GM18526 (cell line): Measurements from ENCODE around the gene CDK6.

Experiments
- POLR2A ChIP-seq: IDR thresholded peaks from 3 replicates; pipeline ENCODE4 v1.6.1; 2011; ENCODE audit not compliant: insufficient read length; ENCODE audit errors: extremely low read depth

The CDK6 gene

DNA sequence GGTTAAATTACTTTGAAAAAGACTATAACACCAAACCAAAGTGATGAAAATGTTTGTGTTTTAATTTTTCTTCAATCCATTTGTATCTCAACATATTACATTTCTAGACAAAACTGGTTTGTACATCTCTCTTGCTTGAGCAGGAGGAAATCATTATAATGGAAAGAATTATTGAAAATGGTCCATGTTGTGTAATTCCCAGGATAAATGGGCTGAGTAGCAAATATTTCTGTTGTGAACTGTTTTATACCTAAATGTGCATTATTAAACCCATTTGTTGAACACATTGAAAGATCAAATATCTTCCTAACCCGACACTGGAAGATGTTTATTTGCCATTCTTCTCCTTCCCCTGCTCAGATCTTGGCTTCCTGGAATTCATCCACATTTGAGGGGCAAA lies 14.1 kb upstream of the CDK6 start:
- no peak for TF ChIP-seq POLR2A

DNA sequence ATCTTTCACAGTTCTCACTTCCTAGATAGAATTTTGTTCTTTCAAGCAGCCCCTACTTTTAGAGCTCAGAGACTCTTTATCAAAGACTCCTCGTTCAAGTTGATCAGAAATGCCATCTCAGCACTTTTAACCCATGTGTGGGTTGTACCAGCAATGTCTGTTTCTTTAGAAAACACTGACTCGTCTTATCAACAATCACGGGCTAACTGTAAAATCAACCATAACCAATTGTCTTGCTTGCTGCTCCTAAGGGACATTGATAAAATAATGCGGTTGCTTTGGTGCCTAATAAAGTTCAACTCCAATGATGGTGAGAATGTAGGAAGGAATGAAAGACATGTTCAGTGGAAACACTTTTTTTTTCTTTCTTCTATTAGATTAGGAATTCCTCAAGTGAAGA lies 12.9 kb upstream of the CDK6 start:
- TF ChIP-seq POLR2A: no peak

DNA sequence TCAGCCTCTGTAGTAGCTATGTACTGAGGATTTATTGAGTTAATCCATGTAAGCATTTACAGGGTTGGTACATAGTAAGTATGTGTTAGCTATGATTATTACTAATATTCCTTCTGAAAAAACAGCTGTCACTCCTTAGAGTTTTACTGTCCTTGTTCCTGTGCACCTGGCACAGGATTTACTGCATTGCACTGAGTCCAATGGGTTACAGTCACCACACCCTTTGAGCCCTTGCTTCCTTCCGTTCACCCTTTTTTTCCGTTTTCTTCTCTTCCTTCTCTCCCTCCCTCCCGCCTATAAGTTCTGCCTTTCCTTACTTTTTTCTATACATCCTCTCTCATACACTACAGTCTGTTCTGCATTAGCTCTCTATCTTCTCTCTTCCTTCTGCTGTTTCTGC lies 12.5 kb upstream of the CDK6 start:
- no peak for TF ChIP-seq POLR2A

DNA sequence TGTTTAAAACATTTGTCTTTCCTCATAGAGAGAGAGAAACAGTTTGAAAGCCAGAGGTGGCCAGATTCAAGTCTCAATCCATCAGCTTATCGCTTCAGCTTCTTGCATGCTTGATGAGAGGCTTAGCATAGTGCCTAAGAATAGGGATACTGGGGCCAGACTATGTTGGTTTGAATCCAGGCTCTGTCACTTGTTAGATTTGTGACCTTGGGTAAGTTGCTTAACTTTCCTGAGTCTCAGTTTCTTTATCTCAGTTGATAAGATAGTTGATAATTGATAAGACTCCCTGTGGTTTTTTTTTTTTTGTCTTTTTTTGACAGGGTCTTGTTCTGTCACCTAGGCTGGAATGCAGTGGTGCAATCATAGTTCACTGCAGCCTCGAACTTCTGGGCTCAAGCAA lies 12.1 kb upstream of the CDK6 start:
- TF ChIP-seq POLR2A: no peak

DNA sequence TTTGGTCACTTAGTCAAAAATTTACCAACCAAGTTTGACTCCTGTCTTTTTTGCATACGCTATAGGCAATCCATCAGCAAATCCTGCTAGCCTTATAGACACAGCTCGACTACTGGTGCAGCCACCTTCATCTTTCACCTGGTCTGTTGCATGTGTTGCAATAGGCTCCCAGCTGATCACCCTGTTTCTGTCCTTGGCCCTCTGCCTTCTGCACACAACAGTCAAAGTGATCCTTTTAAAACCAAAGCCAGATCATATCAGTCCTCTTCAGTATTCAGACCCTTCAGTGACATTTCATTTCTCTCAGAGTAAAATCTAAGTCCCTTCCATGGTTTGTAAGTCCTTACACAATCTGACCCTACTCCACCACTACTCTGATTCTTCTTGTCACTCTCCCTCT lies 10.9 kb upstream of the CDK6 start:
- no peak for TF ChIP-seq POLR2A

DNA sequence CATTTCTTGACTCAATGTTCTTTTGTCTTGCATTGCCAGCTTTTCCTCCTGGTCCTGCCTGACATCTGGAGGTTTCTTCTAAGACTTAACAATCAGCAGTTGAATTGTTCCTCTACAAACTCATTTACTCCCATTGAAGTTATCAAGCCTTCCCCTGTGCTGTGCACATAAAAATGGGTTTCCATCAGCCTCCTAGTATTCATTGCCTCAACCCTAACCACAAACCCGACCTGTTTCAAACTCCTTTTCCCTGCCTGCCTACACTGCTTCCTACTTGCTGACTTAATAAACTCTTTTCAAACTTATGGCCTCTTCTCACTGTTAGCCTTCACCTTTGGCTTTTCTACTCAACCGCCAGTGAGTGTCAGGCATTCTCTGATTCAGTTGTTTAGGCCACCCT lies 9.4 kb upstream of the CDK6 start:
- no peak for TF ChIP-seq POLR2A

DNA sequence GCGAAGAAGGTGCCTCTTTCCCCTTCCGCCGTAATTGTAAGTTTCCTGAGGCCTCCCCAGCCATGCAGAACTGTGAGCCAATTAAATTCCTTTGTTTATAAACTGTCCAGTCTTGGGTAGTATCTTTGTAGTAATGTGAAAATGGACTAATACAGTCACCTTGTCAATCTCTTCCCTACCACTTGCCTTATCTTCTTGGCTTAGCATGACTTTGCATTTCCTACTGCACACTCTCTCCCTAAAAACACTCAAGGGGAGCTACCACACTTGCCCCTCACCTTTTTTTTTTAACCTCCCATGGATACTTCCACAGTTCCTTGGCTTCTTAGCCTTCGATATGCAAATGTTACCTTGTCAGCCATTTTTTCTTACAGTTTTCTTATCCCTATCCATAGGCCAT lies 7.4 kb upstream of the CDK6 start:
- no peak for TF ChIP-seq POLR2A

DNA sequence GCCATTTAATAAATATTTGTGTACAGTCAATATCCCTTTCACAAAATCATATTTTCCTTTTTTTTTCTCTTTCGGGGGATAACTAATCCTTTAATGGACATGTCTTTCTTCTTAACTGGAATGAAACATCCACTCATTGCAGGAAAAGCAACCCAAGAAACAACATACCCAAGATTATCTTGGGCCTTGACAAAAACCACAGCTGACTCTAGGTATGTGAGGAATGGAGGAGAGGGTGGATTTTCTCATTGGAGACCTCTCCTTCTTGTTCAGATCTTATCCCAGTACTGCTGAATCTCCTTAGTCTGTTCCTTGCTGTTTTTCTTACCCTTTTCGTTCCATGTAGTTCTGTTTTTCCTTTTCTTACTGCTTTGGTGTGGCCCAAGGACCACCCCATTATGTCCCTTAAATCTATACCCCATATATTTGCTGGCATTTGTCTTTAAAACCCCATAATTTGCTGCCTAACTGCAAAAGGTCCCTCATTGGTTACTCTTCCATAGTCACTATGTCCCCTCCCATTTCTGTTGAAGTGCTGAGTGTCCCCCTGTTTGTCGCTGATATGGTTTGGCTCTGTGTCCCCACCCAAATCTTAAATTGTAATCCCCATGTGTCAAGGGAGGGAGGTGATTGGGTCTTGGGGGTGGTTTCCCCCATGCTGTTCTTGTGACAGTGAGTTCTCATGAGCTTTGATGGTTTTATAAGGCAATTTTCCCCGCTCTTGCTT lies 6.8 kb upstream of the CDK6 start:
- no peak for TF ChIP-seq POLR2A

DNA sequence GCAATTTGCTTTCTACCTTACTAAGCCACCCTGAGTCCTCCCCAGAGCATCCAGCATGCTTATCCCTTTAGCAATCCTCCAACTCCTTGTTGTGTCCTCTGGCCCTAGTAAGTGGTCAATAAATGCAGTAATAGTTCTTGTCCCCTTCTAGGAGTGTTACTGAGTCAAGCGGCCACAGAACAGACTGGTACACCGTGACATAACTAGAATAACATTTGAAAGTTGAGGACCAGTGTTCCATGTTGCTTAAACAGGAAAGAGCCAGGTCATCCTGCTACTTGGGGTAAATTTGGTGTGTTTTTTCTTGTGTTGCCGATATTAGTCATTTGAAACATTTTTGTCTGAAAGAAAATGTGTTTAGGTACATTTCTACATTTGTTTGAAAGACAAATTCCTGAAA lies 4.8 kb upstream of the CDK6 start:
- no peak for TF ChIP-seq POLR2A

DNA sequence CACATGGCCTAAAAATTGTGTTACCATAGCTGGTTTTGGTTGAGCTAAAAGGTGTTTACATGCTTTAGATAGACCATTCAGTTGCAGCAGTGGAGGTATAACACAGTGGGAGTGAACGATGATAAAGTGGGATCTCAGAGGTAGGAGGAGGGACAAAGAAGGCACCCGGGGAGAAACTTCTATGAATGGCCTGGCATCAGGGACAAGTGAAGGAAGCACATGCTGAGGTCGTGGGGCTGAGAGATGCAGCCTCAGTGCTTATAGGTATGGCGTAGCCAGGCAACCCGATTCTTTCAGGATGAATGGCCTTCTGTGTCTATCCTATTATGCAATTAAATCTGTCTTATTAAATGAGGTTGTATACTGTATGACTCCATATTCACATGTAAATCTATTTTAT lies 3.9 kb upstream of the CDK6 start:
- TF ChIP-seq POLR2A: no peak

DNA sequence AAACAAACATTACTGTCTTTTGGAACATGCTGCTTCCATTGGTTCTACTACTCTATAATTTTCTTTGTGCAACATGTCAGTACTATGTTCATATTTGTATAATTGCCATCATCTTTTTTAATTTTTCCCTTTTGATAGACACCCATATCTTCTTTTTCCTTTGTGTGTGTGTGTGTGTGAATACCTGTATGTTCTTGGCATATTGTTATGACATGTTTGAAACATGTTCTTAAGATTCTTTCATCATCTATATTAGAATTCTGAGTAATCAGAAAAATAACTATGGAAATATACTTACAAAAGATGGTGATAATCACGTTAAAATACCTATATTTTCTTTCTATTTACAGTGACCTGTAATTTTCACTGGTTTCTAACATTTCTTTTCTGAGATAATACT lies 3.5 kb upstream of the CDK6 start:
- no peak for TF ChIP-seq POLR2A

DNA sequence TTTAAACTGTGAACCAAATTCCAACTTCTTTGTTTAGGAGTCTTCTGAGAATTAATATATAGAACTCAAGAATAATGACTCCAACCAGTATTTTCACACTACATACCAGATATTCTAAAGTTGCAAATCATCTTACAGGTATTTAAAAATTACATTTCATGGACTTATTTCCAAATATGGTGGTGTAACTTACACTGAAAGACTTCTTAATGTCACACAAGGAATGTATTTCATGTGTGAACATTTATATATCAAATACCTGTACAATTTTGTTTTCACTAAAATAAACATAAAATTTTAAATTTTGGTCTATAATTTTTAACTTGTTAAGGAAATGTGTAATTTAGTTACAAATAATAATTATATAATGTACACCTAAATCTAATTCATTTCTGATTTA lies 2.6 kb upstream of the CDK6 start:
- no peak for TF ChIP-seq POLR2A

DNA sequence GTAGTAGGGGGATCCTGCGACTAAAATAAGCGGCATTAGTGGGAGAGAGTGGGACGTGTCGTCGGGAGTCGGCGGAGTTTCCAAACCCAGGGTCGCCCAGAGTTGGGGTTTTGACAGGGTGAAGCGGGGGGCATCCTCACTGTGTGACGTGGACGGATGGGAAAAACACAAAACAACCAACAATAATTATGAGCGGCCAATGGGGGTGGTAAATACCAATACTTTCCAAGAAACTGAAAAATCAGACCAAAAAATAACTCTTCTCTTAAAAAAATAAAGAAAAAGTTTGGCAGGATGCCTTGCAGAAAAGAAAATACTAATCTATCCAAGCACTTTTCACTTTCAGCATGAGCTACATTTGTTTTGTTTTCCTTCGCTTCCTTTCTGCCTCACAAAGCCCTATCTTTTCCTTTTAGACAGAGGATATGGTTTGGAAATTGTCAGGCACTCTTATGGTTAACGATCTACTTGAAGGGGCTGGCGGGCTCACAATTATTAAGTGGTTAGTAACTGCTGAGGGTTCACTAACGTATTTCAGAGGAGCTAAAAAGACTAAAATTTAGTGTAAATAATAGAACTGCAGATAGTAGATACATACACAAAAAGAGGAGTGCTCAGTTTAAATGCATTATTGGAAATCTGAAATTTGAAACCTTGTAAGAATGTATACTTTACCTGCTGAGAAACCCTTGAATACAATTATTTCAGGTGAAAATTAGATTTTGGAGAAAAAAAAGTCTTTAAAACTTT lies 802 bp upstream of the CDK6 start:
- no peak for TF ChIP-seq POLR2A

DNA sequence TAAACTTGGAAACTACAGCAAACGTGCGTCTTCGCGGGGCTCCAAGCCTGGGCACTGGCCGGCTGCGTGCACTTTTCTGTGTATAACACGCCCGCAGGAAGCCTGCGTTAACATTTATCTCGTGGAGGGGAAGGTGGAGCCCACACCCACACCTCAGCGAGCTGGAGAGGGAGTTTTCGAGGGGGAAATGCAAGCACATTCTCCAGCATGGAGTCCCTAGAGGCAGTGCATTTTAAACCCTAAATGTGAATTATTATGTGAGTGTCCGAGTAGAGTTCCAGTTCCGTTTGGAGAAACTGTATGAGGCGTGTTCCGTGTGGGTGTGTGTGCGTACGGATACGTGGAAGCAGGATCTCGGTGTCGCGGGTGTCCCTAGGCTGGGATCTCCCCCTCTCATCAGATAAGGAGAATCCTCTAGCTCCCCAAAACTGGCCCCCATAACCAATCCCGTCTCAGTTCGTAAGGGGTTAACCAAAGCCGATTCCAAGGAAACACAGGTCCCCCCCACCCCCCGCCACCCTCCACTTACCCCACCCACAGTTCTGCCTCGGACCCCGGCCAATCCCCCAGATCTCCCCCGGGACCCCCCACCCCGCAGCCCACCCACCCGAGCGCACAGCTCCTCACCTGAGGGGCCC lies 403 bp downstream of the CDK6 start:
- TF ChIP-seq POLR2A: no peak

DNA sequence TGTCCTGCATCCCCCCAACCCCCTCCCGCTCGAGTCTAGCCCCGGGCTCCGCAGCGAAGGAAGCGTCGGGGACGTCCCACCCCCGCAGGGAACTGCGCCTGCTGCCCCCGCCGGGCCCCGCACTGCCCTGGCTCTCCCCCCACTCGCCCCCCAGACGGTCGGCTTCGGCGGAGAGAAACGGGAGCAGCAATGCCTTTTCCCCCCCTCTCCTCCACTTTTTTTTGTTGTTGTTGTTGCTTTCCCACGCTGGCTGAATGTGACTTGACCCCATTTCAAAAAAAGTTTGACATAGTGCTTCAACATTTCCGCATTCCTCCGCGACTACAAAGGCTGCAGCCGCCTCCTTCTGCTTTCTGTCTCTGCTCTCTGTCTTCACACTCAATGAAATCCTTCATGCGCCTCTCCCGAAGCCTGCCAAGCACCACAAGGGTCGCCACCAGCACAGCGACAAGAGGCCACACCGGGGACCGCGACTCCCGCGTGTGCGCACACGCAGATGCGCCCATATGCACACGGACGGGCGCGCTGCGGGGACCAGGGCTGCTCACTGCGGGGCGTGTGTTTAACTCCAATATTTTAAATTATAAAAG lies 1.0 kb downstream of the CDK6 start:
- no peak for TF ChIP-seq POLR2A
